GM12864 (cell line): ENCODE data around the gene TRIO.

Experiments used
- DNase-seq: peaks from one replicate; pipeline ENCODE4 v3.0.0-alpha.2; 2011; ENCODE audit warnings: low read depth
- H3K4me3 ChIP-seq: 2 replicates; pipeline ENCODE4 v1.5.1; 2011; ENCODE audit warnings: mild to moderate bottlenecking, low read depth, low read length, control low read depth
- TF ChIP-seq, protein P1 (sequence below): IDR thresholded peaks from 2 replicates; pipeline ENCODE4 v1.5.1; 2011; ENCODE audit warnings: low read depth, mild to moderate bottlenecking, moderate library complexity, low read length, control low read depth, inconsistent platforms; ENCODE audit errors: missing control alignments

The TRIO gene

DNA sequence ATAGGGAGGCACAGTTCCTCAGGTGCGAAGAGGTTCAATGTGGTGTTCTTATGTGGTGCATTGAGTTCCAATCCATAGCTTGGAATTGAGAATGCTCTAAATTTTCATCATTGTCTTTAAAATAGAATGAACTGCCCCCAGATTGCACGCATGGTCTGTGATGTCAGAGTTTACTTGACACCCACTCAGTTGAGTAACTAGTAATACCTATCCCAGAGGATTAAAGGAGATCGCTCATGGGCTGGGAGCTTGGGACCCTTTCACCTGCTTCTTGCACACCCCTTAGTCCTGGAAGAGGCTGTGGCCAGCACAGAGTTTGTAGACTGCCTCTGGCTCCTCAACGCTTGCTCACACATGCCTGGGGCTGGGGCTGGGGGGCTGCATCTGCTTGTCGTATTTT is 343.3 kb downstream of the TRIO start:
- TF ChIP-seq, protein P1, sequence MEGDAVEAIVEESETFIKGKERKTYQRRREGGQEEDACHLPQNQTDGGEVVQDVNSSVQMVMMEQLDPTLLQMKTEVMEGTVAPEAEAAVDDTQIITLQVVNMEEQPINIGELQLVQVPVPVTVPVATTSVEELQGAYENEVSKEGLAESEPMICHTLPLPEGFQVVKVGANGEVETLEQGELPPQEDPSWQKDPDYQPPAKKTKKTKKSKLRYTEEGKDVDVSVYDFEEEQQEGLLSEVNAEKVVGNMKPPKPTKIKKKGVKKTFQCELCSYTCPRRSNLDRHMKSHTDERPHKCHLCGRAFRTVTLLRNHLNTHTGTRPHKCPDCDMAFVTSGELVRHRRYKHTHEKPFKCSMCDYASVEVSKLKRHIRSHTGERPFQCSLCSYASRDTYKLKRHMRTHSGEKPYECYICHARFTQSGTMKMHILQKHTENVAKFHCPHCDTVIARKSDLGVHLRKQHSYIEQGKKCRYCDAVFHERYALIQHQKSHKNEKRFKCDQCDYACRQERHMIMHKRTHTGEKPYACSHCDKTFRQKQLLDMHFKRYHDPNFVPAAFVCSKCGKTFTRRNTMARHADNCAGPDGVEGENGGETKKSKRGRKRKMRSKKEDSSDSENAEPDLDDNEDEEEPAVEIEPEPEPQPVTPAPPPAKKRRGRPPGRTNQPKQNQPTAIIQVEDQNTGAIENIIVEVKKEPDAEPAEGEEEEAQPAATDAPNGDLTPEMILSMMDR, result no peak

DNA sequence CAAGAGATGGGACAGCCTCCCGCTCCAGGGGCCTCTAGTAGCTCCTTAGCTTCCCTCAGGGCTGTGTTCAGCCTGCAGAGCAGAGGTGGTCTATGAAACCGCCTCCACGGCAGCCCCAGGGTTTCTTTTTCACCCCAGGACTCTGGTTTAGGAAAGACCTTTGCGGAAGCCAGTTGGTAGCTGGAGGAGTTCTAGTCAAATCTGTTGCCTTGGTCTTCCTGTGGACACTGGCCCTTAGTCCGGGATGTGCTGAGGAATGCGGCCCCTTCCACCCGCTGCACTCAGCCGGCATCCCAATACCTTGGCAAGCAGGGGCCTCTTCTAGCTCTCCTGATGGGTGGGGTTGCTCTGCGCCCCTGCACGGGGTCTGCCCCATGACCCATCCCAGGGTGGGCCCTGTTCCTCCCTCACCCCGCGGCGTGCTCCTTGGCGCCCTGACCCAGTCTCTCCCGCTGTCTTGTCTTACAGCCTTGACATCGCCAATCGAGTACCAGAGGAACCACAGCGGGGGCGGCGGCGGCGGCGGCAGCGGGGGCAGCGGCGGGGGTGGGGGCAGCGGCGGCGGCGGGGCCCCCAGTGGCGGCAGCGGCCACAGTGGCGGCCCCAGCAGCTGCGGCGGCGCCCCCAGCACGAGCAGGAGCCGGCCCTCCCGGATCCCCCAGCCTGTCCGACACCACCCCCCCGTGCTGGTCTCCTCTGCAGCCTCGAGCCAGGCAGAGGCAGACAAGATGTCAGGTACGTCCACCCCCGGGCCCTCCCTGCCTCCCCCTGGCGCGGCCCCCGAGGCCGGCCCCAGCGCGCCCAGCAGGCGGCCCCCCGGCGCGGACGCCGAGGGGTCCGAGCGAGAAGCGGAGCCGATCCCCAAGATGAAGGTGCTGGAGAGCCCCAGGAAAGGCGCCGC is 344.1 kb downstream of the TRIO start:
- TF ChIP-seq, protein P1, result no peak
- no peak for DNase-seq
- no peak overlapping the region for H3K4me3 ChIP-seq

More for the DNA sequence above, 343.3 kb downstream of the TRIO start:
- peak; percentile 8 for DNase-seq
- H3K4me3 ChIP-seq, result no peak overlapping the region

DNA sequence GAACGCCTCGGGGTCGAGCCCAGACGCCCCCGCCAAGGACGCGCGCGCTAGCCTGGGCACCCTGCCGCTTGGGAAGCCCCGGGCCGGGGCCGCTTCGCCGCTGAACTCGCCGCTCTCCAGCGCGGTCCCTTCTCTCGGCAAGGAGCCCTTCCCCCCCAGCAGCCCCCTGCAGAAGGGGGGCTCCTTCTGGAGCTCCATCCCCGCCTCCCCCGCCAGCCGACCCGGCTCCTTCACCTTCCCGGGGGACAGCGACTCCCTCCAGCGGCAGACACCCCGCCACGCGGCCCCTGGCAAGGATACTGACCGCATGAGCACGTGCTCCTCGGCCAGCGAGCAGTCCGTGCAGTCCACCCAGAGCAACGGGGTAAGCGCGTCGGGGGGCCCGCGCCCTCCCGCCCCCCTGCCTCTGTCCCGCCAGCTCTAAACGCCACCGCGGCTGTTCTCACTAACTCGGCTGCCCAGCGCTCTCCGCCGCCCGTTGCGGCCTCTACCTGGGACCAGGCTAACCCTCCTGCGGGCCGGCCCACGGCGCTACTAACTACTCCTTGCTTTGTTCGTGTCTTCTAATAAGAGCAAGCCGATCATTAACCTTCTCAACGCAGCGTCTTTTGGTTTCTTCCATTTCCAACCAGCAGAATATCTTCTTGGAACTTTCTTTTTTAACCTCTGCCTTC is 344.9 kb downstream of the TRIO start:
- DNase-seq, result no peak
- TF ChIP-seq, protein P1, result no peak
- H3K4me3 ChIP-seq, result no peak overlapping the region

DNA sequence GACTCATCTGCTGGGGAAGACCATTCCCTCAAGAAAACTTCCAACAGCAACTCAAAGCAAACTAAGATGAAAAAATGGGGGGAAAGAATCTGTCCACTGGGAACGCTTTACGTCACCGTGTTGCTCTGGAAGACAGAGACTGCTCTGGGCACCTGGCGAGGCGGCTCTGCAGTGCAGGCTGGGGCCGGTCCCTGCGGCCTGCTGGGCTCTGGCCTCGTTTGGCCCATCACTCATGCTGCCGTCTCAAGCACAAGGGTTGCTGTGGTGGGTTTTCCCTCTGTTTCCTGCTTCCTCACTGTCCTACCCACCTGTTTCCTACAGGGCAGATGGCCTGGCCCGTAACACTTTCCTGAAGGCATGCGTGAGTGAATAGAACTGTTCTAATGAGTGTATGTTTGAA is 345.6 kb downstream of the TRIO start:
- H3K4me3 ChIP-seq, result no peak overlapping the region
- DNase-seq, result no peak

DNA sequence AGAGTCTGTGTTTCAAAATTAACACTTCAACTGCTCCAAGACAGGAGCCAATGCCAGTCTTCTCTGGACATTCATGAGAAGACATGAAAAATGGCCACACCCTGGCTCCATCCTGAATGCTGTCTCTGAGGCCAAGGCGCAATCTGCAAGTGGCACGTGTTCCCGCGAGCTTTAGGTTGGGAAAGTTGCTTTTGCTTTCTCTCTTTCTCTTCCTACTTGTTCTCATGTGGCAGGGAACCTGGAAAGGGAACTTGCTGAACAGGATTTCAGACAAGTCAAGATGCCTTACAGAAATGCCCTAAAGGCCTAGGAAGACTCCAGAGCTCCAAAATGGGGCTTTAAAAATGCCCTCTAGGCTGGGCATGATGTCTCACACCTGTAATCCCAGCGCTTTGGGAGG is 346.5 kb downstream of the TRIO start:
- no peak overlapping the region for H3K4me3 ChIP-seq
- TF ChIP-seq, protein P1, result no peak
- DNase-seq, result no peak

More for the DNA sequence above, 345.6 kb downstream of the TRIO start:
- TF ChIP-seq, protein P1, result no peak

DNA sequence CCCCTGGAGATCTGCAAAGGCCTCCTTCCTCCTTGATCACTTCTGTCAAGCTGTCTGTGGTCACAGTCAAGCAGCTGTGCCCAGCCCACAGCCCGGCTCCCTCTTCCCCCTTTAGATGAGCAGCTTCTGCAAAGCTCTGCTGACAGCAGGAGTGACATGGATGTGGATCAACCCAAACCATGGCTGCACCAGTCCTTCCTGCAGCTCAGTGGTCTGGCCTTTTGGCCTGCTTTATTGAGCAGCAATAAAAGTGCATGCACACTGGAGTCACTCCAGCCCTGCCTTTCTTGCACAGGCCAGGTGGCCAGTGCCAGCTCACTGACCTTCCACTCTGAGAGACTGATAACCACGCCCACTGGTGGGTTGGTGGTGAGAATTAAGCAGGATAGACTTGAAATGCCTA is 347.2 kb downstream of the TRIO start:
- H3K4me3 ChIP-seq, result no peak overlapping the region
- DNase-seq, result no peak
- TF ChIP-seq, protein P1, result no peak
